ENCODE measurements around the gene GPR4. TPM values are rescaled to one million over a fixed set of nuclear protein-coding genes. Genes with fewer than 3 reads are reported as not detected.

GPR4 gene
- polyA plus RNA-seq, 1 of the 3 experiments (the other 2 are of a cell fraction), result 0.69 TPM

DNA sequence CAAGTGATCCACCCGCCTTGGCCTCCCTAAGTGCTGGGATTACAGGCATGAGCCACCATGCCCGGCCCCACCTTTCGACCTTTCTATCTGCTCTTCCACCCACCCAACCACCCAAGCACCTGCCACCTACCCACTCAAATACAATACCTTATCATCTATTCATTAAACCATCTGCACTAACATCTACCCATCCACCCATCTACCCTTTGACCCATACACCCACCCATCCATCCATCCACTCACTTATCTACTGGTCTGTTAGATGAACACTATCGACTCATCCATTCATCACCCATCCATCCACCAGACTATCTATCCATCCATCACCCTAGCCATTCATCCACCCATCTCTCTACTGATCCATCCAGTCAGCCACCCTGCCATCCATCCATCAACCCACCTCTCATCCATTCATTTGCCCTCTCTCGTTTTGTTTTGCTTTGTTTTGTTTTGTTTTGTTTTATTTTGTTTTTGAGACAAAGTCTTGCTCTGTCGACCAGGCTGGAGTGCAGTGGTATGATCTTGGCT, 20.0 kb upstream of the GPR4 start:
- DNase-seq, result no peak
- ChIA-PET CTCF (no interaction called here), POLR2A (no interaction called here)
- H3F3A ChIP-seq (replicated peaks; ENCODE audit: insufficient read depth), result no peaks in the 10 kb centered on the region
- no peak overlapping the region for H3K9ac ChIP-seq
- H2AFZ ChIP-seq (ENCODE audit: low read depth), result no peak overlapping the region
- TF ChIP-seq, protein P1, sequence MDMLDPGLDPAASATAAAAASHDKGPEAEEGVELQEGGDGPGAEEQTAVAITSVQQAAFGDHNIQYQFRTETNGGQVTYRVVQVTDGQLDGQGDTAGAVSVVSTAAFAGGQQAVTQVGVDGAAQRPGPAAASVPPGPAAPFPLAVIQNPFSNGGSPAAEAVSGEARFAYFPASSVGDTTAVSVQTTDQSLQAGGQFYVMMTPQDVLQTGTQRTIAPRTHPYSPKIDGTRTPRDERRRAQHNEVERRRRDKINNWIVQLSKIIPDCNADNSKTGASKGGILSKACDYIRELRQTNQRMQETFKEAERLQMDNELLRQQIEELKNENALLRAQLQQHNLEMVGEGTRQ (IDR thresholded peaks at IDR 0.05; ENCODE audit: borderline replicate concordance, low read depth, low read length), result no peak
- TF ChIP-seq, protein P2, sequence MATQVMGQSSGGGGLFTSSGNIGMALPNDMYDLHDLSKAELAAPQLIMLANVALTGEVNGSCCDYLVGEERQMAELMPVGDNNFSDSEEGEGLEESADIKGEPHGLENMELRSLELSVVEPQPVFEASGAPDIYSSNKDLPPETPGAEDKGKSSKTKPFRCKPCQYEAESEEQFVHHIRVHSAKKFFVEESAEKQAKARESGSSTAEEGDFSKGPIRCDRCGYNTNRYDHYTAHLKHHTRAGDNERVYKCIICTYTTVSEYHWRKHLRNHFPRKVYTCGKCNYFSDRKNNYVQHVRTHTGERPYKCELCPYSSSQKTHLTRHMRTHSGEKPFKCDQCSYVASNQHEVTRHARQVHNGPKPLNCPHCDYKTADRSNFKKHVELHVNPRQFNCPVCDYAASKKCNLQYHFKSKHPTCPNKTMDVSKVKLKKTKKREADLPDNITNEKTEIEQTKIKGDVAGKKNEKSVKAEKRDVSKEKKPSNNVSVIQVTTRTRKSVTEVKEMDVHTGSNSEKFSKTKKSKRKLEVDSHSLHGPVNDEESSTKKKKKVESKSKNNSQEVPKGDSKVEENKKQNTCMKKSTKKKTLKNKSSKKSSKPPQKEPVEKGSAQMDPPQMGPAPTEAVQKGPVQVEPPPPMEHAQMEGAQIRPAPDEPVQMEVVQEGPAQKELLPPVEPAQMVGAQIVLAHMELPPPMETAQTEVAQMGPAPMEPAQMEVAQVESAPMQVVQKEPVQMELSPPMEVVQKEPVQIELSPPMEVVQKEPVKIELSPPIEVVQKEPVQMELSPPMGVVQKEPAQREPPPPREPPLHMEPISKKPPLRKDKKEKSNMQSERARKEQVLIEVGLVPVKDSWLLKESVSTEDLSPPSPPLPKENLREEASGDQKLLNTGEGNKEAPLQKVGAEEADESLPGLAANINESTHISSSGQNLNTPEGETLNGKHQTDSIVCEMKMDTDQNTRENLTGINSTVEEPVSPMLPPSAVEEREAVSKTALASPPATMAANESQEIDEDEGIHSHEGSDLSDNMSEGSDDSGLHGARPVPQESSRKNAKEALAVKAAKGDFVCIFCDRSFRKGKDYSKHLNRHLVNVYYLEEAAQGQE (IDR thresholded peaks at IDR 0.05; ENCODE audit: low read depth, low read length), result no peak
- TF ChIP-seq EP300 (IDR thresholded peaks at IDR 0.05; ENCODE audit: borderline replicate concordance in 1 of 2, low read depth in 1 of 2, low read length in 1 of 2), result no peak
- TF ChIP-seq, protein P3, sequence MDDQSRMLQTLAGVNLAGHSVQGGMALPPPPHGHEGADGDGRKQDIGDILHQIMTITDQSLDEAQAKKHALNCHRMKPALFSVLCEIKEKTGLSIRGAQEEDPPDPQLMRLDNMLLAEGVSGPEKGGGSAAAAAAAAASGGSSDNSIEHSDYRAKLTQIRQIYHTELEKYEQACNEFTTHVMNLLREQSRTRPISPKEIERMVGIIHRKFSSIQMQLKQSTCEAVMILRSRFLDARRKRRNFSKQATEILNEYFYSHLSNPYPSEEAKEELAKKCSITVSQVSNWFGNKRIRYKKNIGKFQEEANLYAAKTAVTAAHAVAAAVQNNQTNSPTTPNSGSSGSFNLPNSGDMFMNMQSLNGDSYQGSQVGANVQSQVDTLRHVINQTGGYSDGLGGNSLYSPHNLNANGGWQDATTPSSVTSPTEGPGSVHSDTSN (IDR thresholded peaks at IDR 0.05), result no peak
- TF ChIP-seq NFIC (IDR thresholded peaks at IDR 0.05; ENCODE audit: borderline replicate concordance), result no peak
- TF ChIP-seq RCOR1 (IDR thresholded peaks at IDR 0.05; ENCODE audit: low read length), result no peak
- TF ChIP-seq ELF1 (IDR thresholded peaks at IDR 0.05), result no peak
- TF ChIP-seq RXRA (IDR thresholded peaks at IDR 0.05; ENCODE audit: borderline replicate concordance, low read depth), result no peak
- TF ChIP-seq YY1 (IDR thresholded peaks at IDR 0.05; ENCODE audit: low read depth), result no peak
- TF ChIP-seq CHD2 (IDR thresholded peaks at IDR 0.05; ENCODE audit: low read length, partially characterized antibody), result no peak
- TF ChIP-seq NRF1 (IDR thresholded peaks at IDR 0.05; ENCODE audit: low read depth, low read length), result no peak
- H3K79me2 ChIP-seq (ENCODE audit: insufficient read depth), result no peaks in the 10 kb centered on the region
- H3K36me3 ChIP-seq (replicated peaks in 1 of 2; ENCODE audit: control insufficient read depth in 1 of 2, insufficient read depth in 2 of 2, low read length in 1 of 2), result no peaks in the 10 kb centered on the region
- H4K20me1 ChIP-seq (ENCODE audit: insufficient read depth), result no peaks in the 10 kb centered on the region
- 74% methylated on average over 6 of the region's 6 CpGs for WGBS (ENCODE audit: low lambda C conversion rate)
- no peak overlapping the region for H3K27ac ChIP-seq (ENCODE audit: low read depth in 2 of 2, low read length in 1 of 2)
- no peak overlapping the region for H3K4me3 ChIP-seq (ENCODE audit: low read depth in 2 of 2, low read length in 1 of 2)
- no peaks in the 10 kb centered on the region for H3K9me2 ChIP-seq
- H3K4me1 ChIP-seq (ENCODE audit: control insufficient read depth in 1 of 2, insufficient read depth in 2 of 2, low read depth in 1 of 2, low read length in 1 of 2), result no peaks in the 10 kb centered on the region
- no peaks in the 10 kb centered on the region for H3K27me3 ChIP-seq (ENCODE audit: insufficient read depth)
- H3K9me3 ChIP-seq, result no peaks in the 10 kb centered on the region
- H3K4me2 ChIP-seq, result no peak overlapping the region

DNA sequence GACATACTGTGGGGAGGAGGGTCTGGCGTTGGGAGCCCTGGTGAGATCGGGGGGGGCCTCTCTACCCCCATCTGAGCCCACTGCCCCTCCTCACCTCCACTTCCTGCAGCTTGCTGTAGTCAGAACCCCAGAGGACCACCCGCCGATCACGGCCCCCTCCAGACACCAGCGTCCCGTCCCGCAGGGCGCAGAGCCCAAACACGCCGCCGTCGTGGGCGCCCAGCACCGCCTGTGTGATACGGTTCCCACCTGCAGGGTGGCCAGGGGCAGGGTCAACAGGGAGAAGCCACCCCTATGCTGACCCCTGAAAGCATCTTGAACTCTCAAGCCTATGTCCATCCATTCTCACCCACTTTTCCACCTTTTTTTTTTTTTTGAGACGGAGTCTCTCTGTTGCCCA, 19.4 kb upstream of the GPR4 start:
- CTCF ChIA-PET, result interaction anchor here (0.6 to 1.0 kb wide), 2 partner anchors 22 to 181 kb away, joined by 3 read pairs; no protein-coding TSS in a partner anchor
- no peak overlapping the region for H3K4me2 ChIP-seq
- H3K27ac ChIP-seq (ENCODE audit: low read depth in 2 of 2, low read length in 1 of 2), result no peak overlapping the region
- DNase-seq, result no peak
- no peaks in the 10 kb centered on the region for H3K9me2 ChIP-seq
- H3K9me3 ChIP-seq, result no peaks in the 10 kb centered on the region
- H2AFZ ChIP-seq (ENCODE audit: low read depth), result no peak overlapping the region
- no peak overlapping the region for H3K9ac ChIP-seq
- no peaks in the 10 kb centered on the region for H4K20me1 ChIP-seq (ENCODE audit: insufficient read depth)
- H3F3A ChIP-seq (replicated peaks; ENCODE audit: insufficient read depth), result no peaks in the 10 kb centered on the region
- H3K4me1 ChIP-seq (ENCODE audit: control insufficient read depth in 1 of 2, insufficient read depth in 2 of 2, low read depth in 1 of 2, low read length in 1 of 2), result no peaks in the 10 kb centered on the region; a peak in 1 of 4 replicates
- H3K27me3 ChIP-seq (ENCODE audit: insufficient read depth), result no peaks in the 10 kb centered on the region
- POLR2A ChIA-PET, result no interaction called here
- H3K36me3 ChIP-seq (replicated peaks in 1 of 2; ENCODE audit: control insufficient read depth in 1 of 2, insufficient read depth in 2 of 2, low read length in 1 of 2), result no peaks in the 10 kb centered on the region
- H3K4me3 ChIP-seq (ENCODE audit: low read depth in 2 of 2, low read length in 1 of 2), result no peak overlapping the region
- WGBS (ENCODE audit: low lambda C conversion rate), result 96% methylated on average over 17 of the region's 17 CpGs
- no peaks in the 10 kb centered on the region for H3K79me2 ChIP-seq (ENCODE audit: insufficient read depth)
- TF ChIP-seq FOXM1 (IDR thresholded peaks at IDR 0.05; ENCODE audit: low read depth) (no peak), MEF2A (IDR thresholded peaks at IDR 0.05; ENCODE audit: borderline replicate concordance, low read depth) (no peak), SMC3 (IDR thresholded peaks at IDR 0.05; ENCODE audit: low read depth, low read length) (no peak), ELF1 (IDR thresholded peaks at IDR 0.05) (no peak), EP300 (IDR thresholded peaks at IDR 0.05; ENCODE audit: borderline replicate concordance in 1 of 2, low read depth in 1 of 2, low read length in 1 of 2) (no peak), TEAD4 (IDR thresholded peaks at IDR 0.05; ENCODE audit: borderline replicate concordance, insufficient read depth) (no peak), JUND (IDR thresholded peaks at IDR 0.05) (no peak)
- TF ChIP-seq, protein P4, sequence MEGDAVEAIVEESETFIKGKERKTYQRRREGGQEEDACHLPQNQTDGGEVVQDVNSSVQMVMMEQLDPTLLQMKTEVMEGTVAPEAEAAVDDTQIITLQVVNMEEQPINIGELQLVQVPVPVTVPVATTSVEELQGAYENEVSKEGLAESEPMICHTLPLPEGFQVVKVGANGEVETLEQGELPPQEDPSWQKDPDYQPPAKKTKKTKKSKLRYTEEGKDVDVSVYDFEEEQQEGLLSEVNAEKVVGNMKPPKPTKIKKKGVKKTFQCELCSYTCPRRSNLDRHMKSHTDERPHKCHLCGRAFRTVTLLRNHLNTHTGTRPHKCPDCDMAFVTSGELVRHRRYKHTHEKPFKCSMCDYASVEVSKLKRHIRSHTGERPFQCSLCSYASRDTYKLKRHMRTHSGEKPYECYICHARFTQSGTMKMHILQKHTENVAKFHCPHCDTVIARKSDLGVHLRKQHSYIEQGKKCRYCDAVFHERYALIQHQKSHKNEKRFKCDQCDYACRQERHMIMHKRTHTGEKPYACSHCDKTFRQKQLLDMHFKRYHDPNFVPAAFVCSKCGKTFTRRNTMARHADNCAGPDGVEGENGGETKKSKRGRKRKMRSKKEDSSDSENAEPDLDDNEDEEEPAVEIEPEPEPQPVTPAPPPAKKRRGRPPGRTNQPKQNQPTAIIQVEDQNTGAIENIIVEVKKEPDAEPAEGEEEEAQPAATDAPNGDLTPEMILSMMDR (IDR thresholded peaks at IDR 0.05), result no peak
- TF ChIP-seq, protein P5, sequence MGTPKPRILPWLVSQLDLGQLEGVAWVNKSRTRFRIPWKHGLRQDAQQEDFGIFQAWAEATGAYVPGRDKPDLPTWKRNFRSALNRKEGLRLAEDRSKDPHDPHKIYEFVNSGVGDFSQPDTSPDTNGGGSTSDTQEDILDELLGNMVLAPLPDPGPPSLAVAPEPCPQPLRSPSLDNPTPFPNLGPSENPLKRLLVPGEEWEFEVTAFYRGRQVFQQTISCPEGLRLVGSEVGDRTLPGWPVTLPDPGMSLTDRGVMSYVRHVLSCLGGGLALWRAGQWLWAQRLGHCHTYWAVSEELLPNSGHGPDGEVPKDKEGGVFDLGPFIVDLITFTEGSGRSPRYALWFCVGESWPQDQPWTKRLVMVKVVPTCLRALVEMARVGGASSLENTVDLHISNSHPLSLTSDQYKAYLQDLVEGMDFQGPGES (IDR thresholded peaks at IDR 0.05; ENCODE audit: low read depth, low read length), result no peak
- TF ChIP-seq, protein P3 (IDR thresholded peaks at IDR 0.05), result no peak
